Lung (tissue), 12 donors: ENCODE measurements around the gene SEC62. TPM values are rescaled to one million over a fixed set of nuclear protein-coding genes. Genes with fewer than 3 reads are reported as not detected.

Experiments used
- ATAC-seq: fragments of 200-7000 bp; cut with Tn5 transposase; one replicate; pipeline ENCODE4 v1.9.1; 2020; ENCODE audit warnings: moderate number of reproducible peaks; ENCODE audit not compliant: insufficient read depth, low FRiP score
- DNase-seq, 3 donors: peaks; one replicate each; pipeline ENCODE4 v3.0.0-alpha.2; 2013 to 2017
- H3K27ac ChIP-seq, 2 donors: one replicate each; pipeline ENCODE4 v1.5.1; 2013; ENCODE audit warnings: mild to moderate bottlenecking in 2 of 2, moderate library complexity in 2 of 2, control low read depth in 1 of 2, inconsistent platforms in 1 of 2, low read depth in 1 of 2, low read length in 1 of 2
- H3K27me3 ChIP-seq, 3 donors: one replicate each; pipeline ENCODE4 v1.5.1; 2013; ENCODE audit warnings: low read length in 2 of 3; ENCODE audit not compliant: control insufficient read depth in 3 of 3, insufficient read depth in 3 of 3
- H3K36me3 ChIP-seq, 4 donors: one replicate each; pipeline ENCODE4 v1.5.1; 2013; ENCODE audit warnings: low read length in 4 of 4, mild to moderate bottlenecking in 1 of 4, moderate library complexity in 1 of 4; ENCODE audit not compliant: control insufficient read depth in 4 of 4, insufficient read depth in 4 of 4
- H3K4me1 ChIP-seq, 5 donors: one replicate each; pipeline ENCODE4 v1.5.1; 2013; ENCODE audit warnings: low read length in 5 of 5, mild to moderate bottlenecking in 2 of 5, moderate library complexity in 1 of 5; ENCODE audit not compliant: control insufficient read depth in 5 of 5, insufficient read depth in 5 of 5
- H3K4me3 ChIP-seq: one replicate; pipeline ENCODE4 v1.5.1; 2013; ENCODE audit warnings: mild to moderate bottlenecking, control low read depth, moderate library complexity
- H3K9ac ChIP-seq, 2 donors: one replicate each; pipeline ENCODE4 v1.5.1; 2013; ENCODE audit warnings: low read length in 2 of 2, control low read depth in 1 of 2; ENCODE audit not compliant: insufficient read depth in 1 of 2
- H3K9me3 ChIP-seq, 4 donors: one replicate each; pipeline ENCODE4 v1.5.1; 2013; ENCODE audit warnings: low read length in 3 of 4, mild to moderate bottlenecking in 1 of 4, moderate library complexity in 1 of 4; ENCODE audit not compliant: control insufficient read depth in 4 of 4, insufficient read depth in 3 of 4
- WGBS, 2 donors: extraction: QIAGEN DNeasy Blood & Tissue Kit; methylation state at CpG; one replicate each; pipeline ENCODE4 v1.1.7; 2013; 5-methylcytosine and 5-hydroxymethylcytosine counted together
- polyA plus RNA-seq, 2 donors: library from polyadenylated mRNA; stranded (reverse); fragments of 200-250 nt; gene quantifications; one replicate each; pipeline ENCODE4 v1.2.1, GENCODE V29; 2013
- total RNA-seq, 2 donors: library from RNA; depleted of rRNA in 1 of 2; stranded (reverse); fragments of >200 nt in 1 of 2; gene quantifications; one replicate each; pipeline ENCODE4 v1.2.1, GENCODE V29; 2014 to 2021
- TF ChIP-seq, protein P1 (sequence below): IDR thresholded peaks from 2 replicates; pipeline ENCODE4 v1.5.1; 2012; ENCODE audit warnings: mild to moderate bottlenecking; ENCODE audit errors: control extremely low read depth, extremely low read depth
- donor health status: control.
- donor health status: control.
- donor health status: Bipolar disorder and iron deficiency.
- donor health status: healthy.
- donor health status: DM: yes; HTN: yes; CAD: no.

SEC62 gene
- total and polyA plus RNA-seq, 4 donors, result 55.2 to 96.5 (median 62.7) TPM

DNA sequence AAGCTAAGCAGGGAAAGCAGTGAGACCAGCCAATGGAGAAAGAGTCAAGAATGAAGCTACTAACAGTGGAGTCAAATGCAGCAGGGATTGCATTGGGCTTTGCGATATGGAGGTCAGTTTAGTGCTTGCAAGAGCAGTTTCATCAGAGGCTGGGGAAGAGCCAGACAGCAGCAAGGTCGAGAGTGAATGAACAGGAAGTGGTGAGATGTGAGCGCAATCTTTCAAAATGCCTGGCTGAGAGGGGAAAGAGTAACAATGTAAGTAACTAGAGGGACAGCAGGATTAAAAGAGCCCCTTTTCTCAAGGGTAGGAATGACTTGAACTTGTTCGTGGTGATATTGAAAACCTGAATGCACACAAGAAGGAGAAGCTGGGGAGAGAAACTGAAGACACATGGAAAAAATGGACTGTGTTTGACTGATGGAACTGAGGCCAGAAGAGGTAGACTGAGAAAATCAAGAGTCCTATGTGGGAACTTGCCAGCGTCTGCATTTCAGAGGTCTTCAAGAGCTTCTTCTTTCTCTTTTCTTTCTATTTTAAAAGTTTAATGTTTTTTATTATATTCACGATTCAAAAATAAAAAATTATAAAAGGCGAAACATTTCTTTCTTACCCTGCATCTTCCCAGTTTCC lies 40.5 kb downstream of the SEC62 start:
- Histone ChIP-seq H3K4me1 (peaks cover 0 to 5% (median 0%) of the 10 kb centered on the region in 5 donors), H3K36me3 (no peaks in the 10 kb centered on the region), H3K9me3 (no peaks in the 10 kb centered on the region), H3K4me3 (no peak overlapping the region), H3K9ac (no peak overlapping the region), H3K27me3 (no peaks in the 10 kb centered on the region), H3K27ac (no peak overlapping the region)
- DNase-seq (peak in 1 of 3 donors; percentile 72), ATAC-seq (no peak)
- TF ChIP-seq, protein P1, sequence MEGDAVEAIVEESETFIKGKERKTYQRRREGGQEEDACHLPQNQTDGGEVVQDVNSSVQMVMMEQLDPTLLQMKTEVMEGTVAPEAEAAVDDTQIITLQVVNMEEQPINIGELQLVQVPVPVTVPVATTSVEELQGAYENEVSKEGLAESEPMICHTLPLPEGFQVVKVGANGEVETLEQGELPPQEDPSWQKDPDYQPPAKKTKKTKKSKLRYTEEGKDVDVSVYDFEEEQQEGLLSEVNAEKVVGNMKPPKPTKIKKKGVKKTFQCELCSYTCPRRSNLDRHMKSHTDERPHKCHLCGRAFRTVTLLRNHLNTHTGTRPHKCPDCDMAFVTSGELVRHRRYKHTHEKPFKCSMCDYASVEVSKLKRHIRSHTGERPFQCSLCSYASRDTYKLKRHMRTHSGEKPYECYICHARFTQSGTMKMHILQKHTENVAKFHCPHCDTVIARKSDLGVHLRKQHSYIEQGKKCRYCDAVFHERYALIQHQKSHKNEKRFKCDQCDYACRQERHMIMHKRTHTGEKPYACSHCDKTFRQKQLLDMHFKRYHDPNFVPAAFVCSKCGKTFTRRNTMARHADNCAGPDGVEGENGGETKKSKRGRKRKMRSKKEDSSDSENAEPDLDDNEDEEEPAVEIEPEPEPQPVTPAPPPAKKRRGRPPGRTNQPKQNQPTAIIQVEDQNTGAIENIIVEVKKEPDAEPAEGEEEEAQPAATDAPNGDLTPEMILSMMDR, result no peak
- WGBS, 2 donors, result 33 to 42% methylated on average over 7 of the region's 7 CpGs

DNA sequence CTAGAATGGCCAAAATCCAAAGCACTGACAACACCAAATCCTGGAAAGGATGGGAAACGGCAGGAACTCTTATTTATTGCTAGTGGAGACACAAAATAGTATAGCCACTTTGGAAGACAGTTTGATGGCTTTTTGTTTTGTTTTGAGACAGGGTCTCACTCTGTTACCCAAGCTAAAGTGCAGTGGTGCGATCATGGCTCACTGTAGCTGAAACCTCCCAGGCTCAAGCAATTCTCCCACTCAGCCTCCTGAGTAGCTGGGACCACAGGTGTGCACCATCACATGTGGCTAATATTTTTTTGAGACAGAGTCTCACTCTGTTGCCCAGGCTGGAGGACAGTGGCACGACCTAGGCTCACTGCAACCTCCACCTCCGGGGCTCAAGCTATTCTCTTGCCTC lies 43.9 kb downstream of the SEC62 start:
- Histone ChIP-seq H3K27me3 (no peaks in the 10 kb centered on the region), H3K27ac (no peak overlapping the region), H3K9me3 (no peaks in the 10 kb centered on the region), H3K9ac (no peak overlapping the region), H3K4me1 (peaks cover 0 to 5% (median 0%) of the 10 kb centered on the region in 5 donors), H3K4me3 (no peak overlapping the region), H3K36me3 (no peaks in the 10 kb centered on the region)
- ATAC-seq (no peak), DNase-seq (no peak)
- WGBS, 2 donors, result 91 to 96% methylated on average over 4 of the region's 4 CpGs
- TF ChIP-seq, protein P1, result no peak

DNA sequence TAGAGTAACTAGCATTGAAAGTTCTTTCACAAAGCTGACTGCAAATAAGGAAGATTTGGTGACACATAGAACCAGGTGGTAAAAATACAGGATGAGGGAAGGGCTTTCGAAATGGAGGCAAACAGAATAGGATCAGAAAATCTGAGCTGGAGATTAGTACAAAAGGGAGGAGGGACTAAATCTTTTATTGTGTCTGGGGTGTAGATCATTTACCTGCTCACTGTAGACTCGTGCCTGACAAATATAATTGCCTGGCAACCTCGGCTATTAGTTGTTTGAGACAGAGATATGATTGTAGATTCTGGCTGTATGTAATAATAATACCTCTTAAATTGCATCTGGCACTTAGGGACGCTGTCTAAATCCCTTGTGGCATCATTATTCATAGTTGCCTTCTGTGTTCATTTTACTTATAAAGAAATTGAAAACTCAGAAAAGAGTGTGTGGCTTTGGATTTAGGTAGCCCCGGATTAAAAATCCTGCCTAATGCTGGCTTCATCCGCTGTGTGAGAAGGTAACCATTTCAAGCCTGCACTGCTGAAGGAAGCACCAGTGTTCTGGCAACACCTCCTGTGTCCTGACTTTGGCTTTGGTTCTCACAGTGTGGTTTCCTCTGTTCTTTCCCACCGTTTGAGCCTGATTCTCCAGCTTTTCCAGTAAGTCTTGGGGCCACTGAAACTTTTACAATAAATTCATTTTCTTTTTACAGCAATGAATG lies 46.2 kb downstream of the SEC62 start:
- ATAC-seq, result no peak
- H3K27ac ChIP-seq, result no peak overlapping the region
- no peaks in the 10 kb centered on the region for H3K27me3 ChIP-seq
- DNase-seq, result no peak
- WGBS, 2 donors, result 68 to 77% methylated on average over 7 of the region's 7 CpGs
- H3K4me3 ChIP-seq, result no peak overlapping the region
- H3K9me3 ChIP-seq, result no peaks in the 10 kb centered on the region
- H3K36me3 ChIP-seq, result no peaks in the 10 kb centered on the region
- no peak overlapping the region for H3K9ac ChIP-seq
- TF ChIP-seq, protein P1, result no peak
- H3K4me1 ChIP-seq, result no peaks in the 10 kb centered on the region
